Measurements from ENCODE around the gene PIGU. TPM values are rescaled to one million over a fixed set of nuclear protein-coding genes. Genes with fewer than 3 reads are reported as not detected.

PIGU gene
- total RNA-seq, 1 experiment from 2014 or later, result 11.7 TPM

- DNase-seq (ENCODE audit: low read depth), result no peak
These were observed 119.0 kb downstream of the PIGU start for GRCh38 chr20:34557936-34558319.

GRCh38 chr20:34553366-34553867 is 123.5 kb downstream of the PIGU start:
- DNase-seq (ENCODE audit: low read depth), result no peak

- DNase-seq (ENCODE audit: low read depth), result no peak
These were observed 124.3 kb downstream of the PIGU start for GRCh38 chr20:34552569-34552968.

- no peak for DNase-seq (ENCODE audit: low read depth)
These were observed 127.0 kb downstream of the PIGU start for GRCh38 chr20:34549929-34550305.

GRCh38 chr20:34549291-34549928 is 127.5 kb downstream of the PIGU start:
- peak; percentile 34 for DNase-seq (ENCODE audit: low read depth)

GRCh38 chr20:34547844-34548613 is 128.9 kb downstream of the PIGU start:
- DNase-seq (ENCODE audit: low read depth), result no peak

- DNase-seq (ENCODE audit: low read depth), result no peak
These were observed 130.1 kb downstream of the PIGU start for GRCh38 chr20:34546751-34547181.

GRCh38 chr20:34544109-34544796 is 132.6 kb downstream of the PIGU start:
- no peak for DNase-seq (ENCODE audit: low read depth)

- DNase-seq (ENCODE audit: low read depth), result no peak
These were observed 133.3 kb downstream of the PIGU start for GRCh38 chr20:34543463-34544056.

- no peak for DNase-seq (ENCODE audit: low read depth)
These were observed 134.5 kb downstream of the PIGU start for GRCh38 chr20:34542439-34542838.

- no peak for DNase-seq (ENCODE audit: low read depth)
These were observed 135.0 kb downstream of the PIGU start for GRCh38 chr20:34541917-34542316.

- no peak for DNase-seq (ENCODE audit: low read depth)
These were observed 135.5 kb downstream of the PIGU start for GRCh38 chr20:34541264-34541901.

GRCh38 chr20:34540596-34541263 is 136.2 kb downstream of the PIGU start:
- DNase-seq (ENCODE audit: low read depth), result no peak

GRCh38 chr20:34539756-34540155 is 137.1 kb downstream of the PIGU start:
- DNase-seq (ENCODE audit: low read depth), result no peak

GRCh38 chr20:34538671-34539123 is 138.2 kb downstream of the PIGU start:
- peak; percentile 29 for DNase-seq (ENCODE audit: low read depth)

- no peak for DNase-seq (ENCODE audit: low read depth)
These were observed 139.2 kb downstream of the PIGU start for GRCh38 chr20:34537651-34538050.

GRCh38 chr20:34536798-34537394 is 140.0 kb downstream of the PIGU start:
- DNase-seq (ENCODE audit: low read depth), result peak; percentile 33

- DNase-seq (ENCODE audit: low read depth), result no peak
These were observed 141.0 kb downstream of the PIGU start for GRCh38 chr20:34535857-34536256.

GRCh38 chr20:34535301-34535840 is 141.5 kb downstream of the PIGU start:
- no peak for DNase-seq (ENCODE audit: low read depth)

All from Daoy (cell line).